Transverse colon (tissue), 1 donor: ENCODE results near the gene INPPL1.

Experiments
- EP300 ChIP-seq: sonication (generic); formaldehyde crosslinking; IDR thresholded peaks from one replicate; pipeline ENCODE4 v1.6.1; 2017; ENCODE audit warnings: antibody characterized with exemption, low read depth
- POLR2A ChIP-seq: fragments of 450-650 bp; IDR thresholded peaks from one replicate; pipeline ENCODE4 v1.6.1; 2016; ENCODE audit warnings: antibody characterized with exemption, mild to moderate bottlenecking, moderate library complexity

GRCh38 chr11:72263361-72263760 lies 38.8 kb downstream of the INPPL1 start:
- TF ChIP-seq POLR2A (no peak), EP300 (no peak)
